ENCODE results near the gene FOXC2. TPM values are rescaled to one million over a fixed set of nuclear protein-coding genes. Genes with fewer than 3 reads are reported as not detected.

Gene FOXC2
- total RNA-seq, result 0.66 and 1.0 TPM in 2 replicates

DNA sequence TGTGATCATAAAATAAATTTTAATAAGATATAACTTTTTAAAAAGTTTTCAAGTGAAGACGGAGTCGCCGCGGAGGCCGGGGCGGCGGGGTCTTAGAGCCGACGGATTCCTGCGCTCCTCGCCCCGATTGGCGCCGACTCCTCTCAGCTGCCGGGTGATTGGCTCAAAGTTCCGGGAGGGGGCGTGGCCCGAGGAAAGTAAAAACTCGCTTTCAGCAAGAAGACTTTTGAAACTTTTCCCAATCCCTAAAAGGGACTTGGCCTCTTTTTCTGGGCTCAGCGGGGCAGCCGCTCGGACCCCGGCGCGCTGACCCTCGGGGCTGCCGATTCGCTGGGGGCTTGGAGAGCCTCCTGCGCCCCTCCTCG, at the start of gene FOXC2:
FOXC2 (plus strand) TSS at position 229 of the 365 bp plus-strand sequence. CDS start 507 bp downstream, outside the sequence.

GRCh38 chr16:86554917-86555703, 11.5 kb upstream of the FOXC2 start, which contains the start of gene MTHFSD:
TSS of gene MTHFSD (minus strand) at chr16:86555235. CDS start at chr16:86555184, 51 bp downstream.

GRCh38 chr16:86578061-86578599, 11.5 kb downstream of the FOXC2 start, which contains the start of gene FOXL1:
TSS of gene FOXL1 (plus strand) at chr16:86578549. CDS start at chr16:86578724, 175 bp downstream.

Other genes with a start within 250 kb of the FOXC2 start
- 21.8 and 39.0 TPM in 2 replicates for gene FOXF1, start 56.3 kb upstream of the FOXC2 start, total RNA-seq
- gene MTHFSD, start 11.6 kb upstream of the FOXC2 start, total RNA-seq, result 22.1 and 25.0 TPM in 2 replicates
- gene FOXL1, start 11.7 kb downstream of the FOXC2 start, total RNA-seq, result 27.1 and 27.3 TPM in 2 replicates

Measured in smooth muscle cell of trachea (primary cell).